T follicular helper cell (primary cell): ENCODE results near the gene MATCAP1.

Source experiments
- DNase-seq: peaks from one replicate; pipeline ENCODE4 v3.0.0-alpha.2; 2020; ENCODE audit warnings: low read depth

MATCAP1 gene

DNA sequence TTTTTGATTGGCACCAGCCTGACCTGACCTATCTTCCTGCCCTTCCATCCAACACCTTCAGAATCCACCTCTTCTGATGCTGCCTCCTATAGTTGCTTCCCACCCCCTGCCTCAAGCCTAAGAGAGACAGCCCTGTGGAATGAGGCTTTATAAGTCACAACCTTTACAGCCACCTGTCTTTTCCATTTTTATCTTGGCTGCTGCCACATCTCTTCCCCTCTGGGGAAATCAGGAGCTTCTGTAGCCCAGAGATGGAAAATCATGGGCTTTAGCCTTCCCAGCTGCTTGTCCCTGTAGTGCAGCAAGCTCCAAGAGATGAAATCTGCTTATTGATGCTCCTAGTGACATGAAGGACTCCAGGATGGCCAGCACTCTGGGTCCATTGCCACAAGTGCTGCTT is 55.3 kb downstream of the MATCAP1 start:
- DNase-seq = no peak
